Measurements from ENCODE around the gene SERPINB4.
"Not testable (repeated sequence)": the region's sequence is repeated elsewhere in the genome, so short reads cannot be mapped to it uniquely, and the experiment has no call there.

The SERPINB4 gene

GRCh38 chr18:63664571-63664970 is 20.5 kb upstream of the SERPINB4 start:
- no peaks in the 10 kb centered on the region for H3K9me3 ChIP-seq (ENCODE audit: control insufficient read depth, insufficient read depth, low read length)
- H3K9ac ChIP-seq (ENCODE audit: low read depth, low read length), result no peak overlapping the region
- H3K36me3 ChIP-seq (ENCODE audit: control insufficient read depth, insufficient read depth, low read length), result no peaks in the 10 kb centered on the region
- no peaks in the 10 kb centered on the region for H3K27me3 ChIP-seq (ENCODE audit: control insufficient read depth, insufficient read depth, low read length)
- peaks cover 3% of the 10 kb centered on the region; the same call in 1 of the 2 replicates for H3K4me1 ChIP-seq (ENCODE audit: control insufficient read depth, insufficient read depth, low read length)
- H3K27ac ChIP-seq (ENCODE audit: low read depth, low read length), result no peak overlapping the region
- no peak overlapping the region for H3K4me3 ChIP-seq (ENCODE audit: low read depth, low read length)

GRCh38 chr18:63661750-63662149 is 17.7 kb upstream of the SERPINB4 start, which contains the start of gene SERPINB3:
TSS of gene SERPINB3 (minus strand) at chr18:63661893. CDS start at chr18:63661216, 677 bp downstream.
- H3K36me3 ChIP-seq (ENCODE audit: control insufficient read depth, insufficient read depth, low read length); H3K4me1 ChIP-seq (ENCODE audit: control insufficient read depth, insufficient read depth, low read length); H3K27me3 ChIP-seq (ENCODE audit: control insufficient read depth, insufficient read depth, low read length); H3K4me3 ChIP-seq (ENCODE audit: low read depth, low read length); H3K9me3 ChIP-seq (ENCODE audit: control insufficient read depth, insufficient read depth, low read length); H3K9ac ChIP-seq (ENCODE audit: low read depth, low read length): not testable (repeated sequence)
- peak within 1 kb of the TSS; percentile 42 for H3K27ac ChIP-seq (ENCODE audit: low read depth, low read length)

GRCh38 chr18:63658920-63659319 is 14.9 kb upstream of the SERPINB4 start:
- H3K4me1 ChIP-seq (ENCODE audit: control insufficient read depth, insufficient read depth, low read length); H3K27me3 ChIP-seq (ENCODE audit: control insufficient read depth, insufficient read depth, low read length); H3K27ac ChIP-seq (ENCODE audit: low read depth, low read length); H3K9ac ChIP-seq (ENCODE audit: low read depth, low read length); H3K36me3 ChIP-seq (ENCODE audit: control insufficient read depth, insufficient read depth, low read length); H3K4me3 ChIP-seq (ENCODE audit: low read depth, low read length); H3K9me3 ChIP-seq (ENCODE audit: control insufficient read depth, insufficient read depth, low read length): not testable (repeated sequence)

- H3K9ac ChIP-seq (ENCODE audit: low read depth, low read length); H3K4me3 ChIP-seq (ENCODE audit: low read depth, low read length): not testable (repeated sequence)
Measured at GRCh38 chr18:63650271-63650670, 6.2 kb upstream of the SERPINB4 start.

DNA sequence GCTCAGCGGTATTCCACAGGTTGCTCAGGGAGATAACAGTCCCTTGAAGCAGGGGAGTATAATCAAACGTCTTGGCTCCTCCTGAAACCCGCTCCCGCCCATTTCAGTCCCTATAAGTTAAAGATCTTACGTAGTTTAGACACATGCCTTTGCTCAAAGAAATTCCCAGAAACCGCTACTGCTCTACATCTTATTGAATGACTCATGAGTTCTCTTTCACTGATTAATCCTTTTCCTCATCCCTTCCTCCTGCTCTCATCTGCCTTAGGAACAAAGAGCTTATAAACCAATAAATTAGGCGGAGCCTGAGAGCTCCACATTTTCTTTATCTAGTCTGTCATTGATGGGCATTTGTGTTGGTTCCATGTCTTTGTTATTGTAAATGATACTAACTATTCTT is 4.2 kb upstream of the SERPINB4 start:
- Histone ChIP-seq H3K9ac (ENCODE audit: low read depth, low read length) (no peak overlapping the region), H3K4me1 (ENCODE audit: control insufficient read depth, insufficient read depth, low read length) (peaks cover 10% of the 10 kb centered on the region; the same call in 1 of the 2 replicates), H3K9me3 (ENCODE audit: control insufficient read depth, insufficient read depth, low read length) (no peaks in the 10 kb centered on the region), H3K36me3 (ENCODE audit: control insufficient read depth, insufficient read depth, low read length) (no peaks in the 10 kb centered on the region), H3K27me3 (ENCODE audit: control insufficient read depth, insufficient read depth, low read length) (no peaks in the 10 kb centered on the region), H3K4me3 (ENCODE audit: low read depth, low read length) (no peak overlapping the region), H3K27ac (ENCODE audit: low read depth, low read length) (no peak overlapping the region)

More at GRCh38 chr18:63650271-63650670, 6.2 kb upstream of the SERPINB4 start:
- H3K9me3 ChIP-seq (ENCODE audit: control insufficient read depth, insufficient read depth, low read length); H3K27me3 ChIP-seq (ENCODE audit: control insufficient read depth, insufficient read depth, low read length); H3K27ac ChIP-seq (ENCODE audit: low read depth, low read length); H3K4me1 ChIP-seq (ENCODE audit: control insufficient read depth, insufficient read depth, low read length); H3K36me3 ChIP-seq (ENCODE audit: control insufficient read depth, insufficient read depth, low read length): not testable (repeated sequence)

DNA sequence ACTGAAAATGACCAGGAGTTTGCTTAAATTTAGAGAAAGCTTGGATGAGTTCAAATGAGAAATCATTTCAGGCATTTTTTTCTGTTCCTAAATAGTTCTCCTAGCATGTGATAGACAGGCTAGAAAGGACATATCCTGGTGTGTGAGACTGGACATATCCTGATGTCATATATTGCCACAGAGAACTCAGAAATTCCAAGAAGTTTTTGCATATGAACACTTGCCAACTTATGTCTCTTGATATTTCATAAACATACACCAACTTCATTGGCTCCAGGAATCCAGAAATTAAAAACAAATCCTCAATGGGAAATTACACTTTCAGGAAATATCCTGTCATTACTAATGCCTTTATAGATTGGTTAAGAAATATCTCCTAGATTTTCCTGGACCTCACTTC is 2.9 kb upstream of the SERPINB4 start:
- Histone ChIP-seq H3K4me3 (ENCODE audit: low read depth, low read length) (no peak overlapping the region), H3K27ac (ENCODE audit: low read depth, low read length) (no peak overlapping the region), H3K36me3 (ENCODE audit: control insufficient read depth, insufficient read depth, low read length) (no peaks in the 10 kb centered on the region), H3K9me3 (ENCODE audit: control insufficient read depth, insufficient read depth, low read length) (no peaks in the 10 kb centered on the region), H3K27me3 (ENCODE audit: control insufficient read depth, insufficient read depth, low read length) (no peaks in the 10 kb centered on the region), H3K4me1 (ENCODE audit: control insufficient read depth, insufficient read depth, low read length) (peaks cover 10% of the 10 kb centered on the region; the same call in 1 of the 2 replicates), H3K9ac (ENCODE audit: low read depth, low read length) (no peak overlapping the region)

DNA sequence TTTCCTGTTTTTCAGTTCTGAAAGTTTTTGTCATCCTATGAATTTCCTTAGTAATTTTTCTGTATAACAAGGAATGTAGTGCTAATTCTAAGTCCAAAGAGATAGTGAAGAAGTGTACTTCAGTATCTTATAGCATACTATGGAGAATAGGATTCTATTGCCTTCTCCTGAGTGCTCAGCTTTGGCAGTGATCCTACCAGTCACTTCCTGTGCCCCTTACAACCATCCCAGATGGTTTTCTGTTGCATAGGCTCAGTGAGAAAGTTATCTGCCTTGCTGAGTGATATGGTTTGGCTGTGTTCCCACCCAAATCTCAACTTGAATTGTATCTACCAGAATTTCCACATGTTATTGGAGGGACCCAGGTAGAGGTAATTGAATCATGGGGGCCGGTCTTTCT is 638 bp upstream of the SERPINB4 start:
- peak overlapping the region; percentile 50 for H3K27ac ChIP-seq (ENCODE audit: low read depth, low read length)
- H3K4me3 ChIP-seq (ENCODE audit: low read depth, low read length); H3K27me3 ChIP-seq (ENCODE audit: control insufficient read depth, insufficient read depth, low read length); H3K36me3 ChIP-seq (ENCODE audit: control insufficient read depth, insufficient read depth, low read length); H3K9me3 ChIP-seq (ENCODE audit: control insufficient read depth, insufficient read depth, low read length); H3K9ac ChIP-seq (ENCODE audit: low read depth, low read length); H3K4me1 ChIP-seq (ENCODE audit: control insufficient read depth, insufficient read depth, low read length): not testable (repeated sequence)

- H3K36me3 ChIP-seq (ENCODE audit: control insufficient read depth, insufficient read depth, low read length); H3K27ac ChIP-seq (ENCODE audit: low read depth, low read length); H3K4me3 ChIP-seq (ENCODE audit: low read depth, low read length); H3K9ac ChIP-seq (ENCODE audit: low read depth, low read length); H3K9me3 ChIP-seq (ENCODE audit: control insufficient read depth, insufficient read depth, low read length); H3K4me1 ChIP-seq (ENCODE audit: control insufficient read depth, insufficient read depth, low read length); H3K27me3 ChIP-seq (ENCODE audit: control insufficient read depth, insufficient read depth, low read length): not testable (repeated sequence)
Measured at GRCh38 chr18:63642668-63643356, 1.2 kb downstream of the SERPINB4 start.

GRCh38 chr18:63641157-63641680 is 2.8 kb downstream of the SERPINB4 start:
- H3K36me3 ChIP-seq (ENCODE audit: control insufficient read depth, insufficient read depth, low read length); H3K9me3 ChIP-seq (ENCODE audit: control insufficient read depth, insufficient read depth, low read length); H3K9ac ChIP-seq (ENCODE audit: low read depth, low read length); H3K27me3 ChIP-seq (ENCODE audit: control insufficient read depth, insufficient read depth, low read length); H3K27ac ChIP-seq (ENCODE audit: low read depth, low read length); H3K4me1 ChIP-seq (ENCODE audit: control insufficient read depth, insufficient read depth, low read length); H3K4me3 ChIP-seq (ENCODE audit: low read depth, low read length): not testable (repeated sequence)

- H3K9ac ChIP-seq (ENCODE audit: low read depth, low read length), result no peak overlapping the region
- H3K36me3 ChIP-seq (ENCODE audit: control insufficient read depth, insufficient read depth, low read length), result no peaks in the 10 kb centered on the region
- H3K4me1 ChIP-seq (ENCODE audit: control insufficient read depth, insufficient read depth, low read length), result no peaks in the 10 kb centered on the region
- H3K9me3 ChIP-seq (ENCODE audit: control insufficient read depth, insufficient read depth, low read length), result no peaks in the 10 kb centered on the region
- H3K27me3 ChIP-seq (ENCODE audit: control insufficient read depth, insufficient read depth, low read length), result no peaks in the 10 kb centered on the region
- no peak overlapping the region for H3K4me3 ChIP-seq (ENCODE audit: low read depth, low read length)
- H3K27ac ChIP-seq (ENCODE audit: low read depth, low read length), result no peak overlapping the region
Measured at GRCh38 chr18:63637703-63638102, 6.4 kb downstream of the SERPINB4 start.

DNA sequence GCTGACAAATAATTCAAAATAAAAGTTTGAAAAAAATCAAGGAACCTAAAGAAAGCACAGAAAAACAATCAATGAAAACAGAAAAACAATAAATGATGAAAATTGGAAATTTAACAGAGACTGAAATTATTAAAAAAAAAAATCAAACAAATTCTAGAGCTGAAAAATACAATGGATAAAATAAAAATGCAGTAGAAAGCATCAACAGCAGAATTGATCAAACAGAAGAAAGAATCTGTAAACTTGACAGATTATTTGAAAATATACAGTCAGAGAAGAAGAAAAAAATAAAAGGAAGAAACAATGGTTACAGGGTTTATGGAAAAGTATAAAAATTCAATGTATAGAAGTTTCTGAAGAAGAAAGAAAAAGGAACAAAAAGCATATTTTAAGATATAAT is 16.2 kb downstream of the SERPINB4 start:
- Histone ChIP-seq H3K36me3 (ENCODE audit: control insufficient read depth, insufficient read depth, low read length) (no peaks in the 10 kb centered on the region), H3K4me1 (ENCODE audit: control insufficient read depth, insufficient read depth, low read length) (no peaks in the 10 kb centered on the region), H3K27ac (ENCODE audit: low read depth, low read length) (no peak overlapping the region), H3K9ac (ENCODE audit: low read depth, low read length) (no peak overlapping the region), H3K9me3 (ENCODE audit: control insufficient read depth, insufficient read depth, low read length) (peaks cover 46% of the 10 kb centered on the region), H3K4me3 (ENCODE audit: low read depth, low read length) (no peak overlapping the region), H3K27me3 (ENCODE audit: control insufficient read depth, insufficient read depth, low read length) (no peaks in the 10 kb centered on the region)
